Esophagus muscularis mucosa (tissue), 4 donors: ENCODE measurements around the gene ANO3.

Experiments
- CTCF ChIP-seq, 3 experiments: fragments of 200-600 bp in 2 of 3; fragments of 450-650 bp in 1 of 3; sonication (generic) in 2 of 3; IDR thresholded peaks; one replicate each; pipeline ENCODE4 v1.5.1; 2017 to 2019; ENCODE audit warnings: antibody characterized with exemption in 3 of 3, mild to moderate bottlenecking in 2 of 3, moderate library complexity in 1 of 3
- EP300 ChIP-seq: sonication (generic); formaldehyde crosslinking; IDR thresholded peaks from one replicate; pipeline ENCODE4 v1.6.1; 2017; ENCODE audit warnings: antibody characterized with exemption
- POLR2A ChIP-seq: fragments of 450-650 bp; IDR thresholded peaks from one replicate; pipeline ENCODE4 v1.6.1; 2017; ENCODE audit warnings: antibody characterized with exemption, moderate library complexity, mild to moderate bottlenecking, low read depth
- POLR2AphosphoS5 ChIP-seq, 2 donors: sonication (generic); formaldehyde crosslinking; IDR thresholded peaks; one replicate each; pipeline ENCODE4 v1.6.1; 2017; ENCODE audit warnings: antibody characterized with exemption in 2 of 2

GRCh38 chr11:26575946-26576345 is 244.0 kb downstream of the ANO3 start:
- TF ChIP-seq CTCF (IDR thresholded peaks at IDR 0.05), result no peak
- TF ChIP-seq EP300, result no peak
- no peak for TF ChIP-seq POLR2AphosphoS5 (IDR thresholded peaks at IDR 0.05)
- no peak for TF ChIP-seq POLR2A
